Esophagus squamous epithelium (tissue), 4 donors: ENCODE data around the gene SCGB3A1.

Experiments used
- CTCF ChIP-seq, 6 experiments: fragments of 450-650 bp in 4 of 6; fragments of 200-600 bp in 2 of 6; sonication (generic) in 2 of 6; IDR thresholded peaks; one replicate each; pipeline ENCODE4 v1.5.1; 2016 to 2019; ENCODE audit warnings: antibody characterized with exemption in 6 of 6, mild to moderate bottlenecking in 4 of 6, moderate library complexity in 4 of 6
- POLR2A ChIP-seq, 4 donors: fragments of 450-650 bp; IDR thresholded peaks; one replicate each; pipeline ENCODE4 v1.6.1; 2017; ENCODE audit warnings: antibody characterized with exemption in 4 of 4, mild to moderate bottlenecking in 4 of 4, moderate library complexity in 3 of 4

DNA sequence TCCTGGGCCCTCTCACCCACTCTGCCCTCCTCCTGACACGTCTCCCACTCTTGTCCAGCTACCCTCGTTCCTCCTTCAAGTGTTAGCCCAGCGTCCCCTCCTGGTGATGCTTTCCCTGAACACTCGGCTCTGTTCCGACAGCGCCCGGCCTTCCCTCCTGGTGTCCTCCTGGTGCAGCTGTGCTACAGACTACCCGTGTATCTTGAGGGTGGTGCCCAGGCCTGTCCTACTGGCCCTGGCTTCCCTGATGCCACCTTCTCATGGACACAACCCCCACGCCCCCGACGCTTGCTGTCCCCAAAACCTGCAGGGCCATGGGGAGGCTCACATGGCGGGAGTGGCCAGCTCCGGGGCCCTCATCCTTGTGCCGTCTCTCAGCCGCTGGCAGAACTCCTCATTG lies 21.4 kb upstream of the SCGB3A1 start:
- TF ChIP-seq CTCF (IDR thresholded peaks at IDR 0.05) (no peak), POLR2A (IDR thresholded peaks at IDR 0.05) (no peak)
